A549 (cell line): Measurements from ENCODE around the gene KCNK15. TPM values are rescaled to one million over a fixed set of nuclear protein-coding genes. Genes with fewer than 3 reads are reported as not detected.

Source experiments
- ATAC-seq, 2 experiments: fragments of 200-7000 bp in 1 of 2; fragments of >200 bp in 1 of 2; cut with Nextera tagmentation in 1 of 2; cut with Tn5 transposase in 1 of 2; 3 replicates each; pipeline versions ENCODE4 v1.8.0 to v1.9.1; 2018 to 2020; ENCODE audit warnings: mild to moderate bottlenecking in 1 of 2, moderate library complexity in 1 of 2
- CTCF ChIA-PET: fragments of 300-600 bp; sonication (Branson Sonifier 250); formaldehyde crosslinking; extraction: SDS; loops from one replicate; lab custom pipeline; 2021; ENCODE audit warnings: antibody characterized with exemption, inconsistent platforms; lab: Yijun Ruan, JAX
- POLR2A ChIA-PET: fragments of 350-600 bp; formaldehyde crosslinking; extraction: SDS; loops from one replicate; lab custom pipeline; 2021; ENCODE audit warnings: antibody characterized with exemption, inconsistent platforms; lab: Yijun Ruan, JAX
- DNase-seq, 2 experiments: peaks; one replicate each; pipeline versions ENCODE4 v3.0.0 to v3.0.0-alpha.2; 2011 to 2016; ENCODE audit warnings: low read depth in 1 of 2, low spot score in 1 of 2
- FAIRE-seq: peaks from 2 replicates; lab custom pipeline; 2011; peaks lifted over from hg19 to GRCh38; lab: Jason Lieb, UNC
- H3K27ac ChIP-seq, 2 experiments: fragments of >200 bp; sonication (Bioruptor Twin); formaldehyde crosslinking; 3 replicates each; pipeline ENCODE4 v1.5.1; 2016 to 2017
- H3K4me1 ChIP-seq: fragments of >200 bp; sonication (Bioruptor Twin); formaldehyde crosslinking; 3 replicates; pipeline ENCODE4 v1.6.1; 2016
- H3K4me2 ChIP-seq: fragments of >200 bp; sonication (Bioruptor Twin); formaldehyde crosslinking; 3 replicates; pipeline ENCODE4 v1.6.1; 2016
- H3K4me3 ChIP-seq: fragments of >200 bp; sonication (Bioruptor Twin); formaldehyde crosslinking; 3 replicates; pipeline ENCODE4 v1.5.1; 2016
- H3K9me3 ChIP-seq: fragments of >200 bp; sonication (Bioruptor Twin); formaldehyde crosslinking; 3 replicates; pipeline ENCODE4 v1.6.1; 2016
- ATOH8 ChIP-seq: fragments of 250-450 bp; sonication (Bioruptor Pico); IDR thresholded peaks from 2 replicates; pipeline ENCODE4 v1.5.0; 2020; ENCODE audit warnings: low read depth, mild to moderate bottlenecking, moderate library complexity
- BCL3 ChIP-seq: fragments of >200 bp; sonication (Bioruptor Twin); formaldehyde crosslinking; IDR thresholded peaks from 3 replicates; pipeline ENCODE4 v1.6.1; 2016
- CBX2 ChIP-seq: fragments of 200-600 bp; sonication (generic); IDR thresholded peaks from 2 replicates; pipeline ENCODE4 v1.6.1; 2016; ENCODE audit warnings: low read depth, mild to moderate bottlenecking, borderline replicate concordance
- CBX8 ChIP-seq: fragments of 200-600 bp; sonication (generic); IDR thresholded peaks from 2 replicates; pipeline ENCODE4 v1.6.1; 2016
- CEBPB ChIP-seq, 2 experiments: fragments of >200 bp in 1 of 2; sonication (Bioruptor Twin) in 1 of 2; formaldehyde crosslinking in 1 of 2; IDR thresholded peaks; 2 replicates each; pipeline ENCODE4 v1.6.1; 2012 to 2016
- CHD2 ChIP-seq: fragments of 150-350 bp; IDR thresholded peaks from 2 replicates; pipeline ENCODE4 v1.6.1; 2014; ENCODE audit warnings: low read length; ENCODE audit not compliant: partially characterized antibody
- CHD4 ChIP-seq: fragments of 200-600 bp; sonication (generic); IDR thresholded peaks from 2 replicates; pipeline ENCODE4 v1.6.1; 2016; ENCODE audit warnings: antibody characterized with exemption, mild to moderate bottlenecking, borderline replicate concordance
- EHF ChIP-seq: fragments of 250-450 bp; sonication (Bioruptor Pico); IDR thresholded peaks from 2 replicates; pipeline ENCODE4 v1.5.0; 2020; ENCODE audit warnings: mild to moderate bottlenecking
- EHMT2 ChIP-seq: fragments of 200-600 bp; sonication (generic); IDR thresholded peaks from 2 replicates; pipeline ENCODE4 v1.6.1; 2016; ENCODE audit warnings: antibody characterized with exemption, low read depth, mild to moderate bottlenecking, moderate library complexity
- ELK1 ChIP-seq: fragments of 150-350 bp; IDR thresholded peaks from 2 replicates; pipeline ENCODE4 v1.6.1; 2014; ENCODE audit warnings: low read depth, mild to moderate bottlenecking, low read length
- ESRRA ChIP-seq: fragments of 150-350 bp; IDR thresholded peaks from 2 replicates; pipeline ENCODE4 v1.6.1; 2014; ENCODE audit warnings: mild to moderate bottlenecking, low read length, borderline replicate concordance
- FOSB ChIP-seq: fragments of 250-450 bp; sonication (Bioruptor Pico); IDR thresholded peaks from 2 replicates; pipeline ENCODE4 v1.5.0; 2020; ENCODE audit warnings: mild to moderate bottlenecking, moderate library complexity
- FOXS1 ChIP-seq: fragments of 250-450 bp; sonication (Bioruptor Pico); IDR thresholded peaks from 2 replicates; pipeline ENCODE4 v1.5.0; 2020; ENCODE audit warnings: mild to moderate bottlenecking, moderate library complexity
- HDAC2 ChIP-seq: fragments of 200-600 bp; sonication (generic); IDR thresholded peaks from 2 replicates; pipeline ENCODE4 v1.6.1; 2016
- HMGXB4 ChIP-seq: fragments of 250-450 bp; sonication (Bioruptor Pico); IDR thresholded peaks from 2 replicates; pipeline ENCODE4 v1.5.0; 2021; ENCODE audit warnings: mild to moderate bottlenecking, moderate library complexity, borderline replicate concordance
- HOXA7 ChIP-seq: fragments of 250-450 bp; sonication (Bioruptor Pico); IDR thresholded peaks from 2 replicates; pipeline ENCODE4 v1.5.0; 2020; ENCODE audit warnings: mild to moderate bottlenecking, moderate library complexity
- HOXB13 ChIP-seq: fragments of 250-450 bp; sonication (Bioruptor Pico); IDR thresholded peaks from 2 replicates; pipeline ENCODE4 v1.5.0; 2020; ENCODE audit warnings: low read depth, mild to moderate bottlenecking, moderate library complexity
- HOXB5 ChIP-seq: fragments of 250-450 bp; sonication (Bioruptor Pico); IDR thresholded peaks from 2 replicates; pipeline ENCODE4 v1.5.0; 2020; ENCODE audit warnings: mild to moderate bottlenecking, moderate library complexity
- KDM1A ChIP-seq: fragments of 200-600 bp; sonication (generic); IDR thresholded peaks from 2 replicates; pipeline ENCODE4 v1.6.1; 2016; ENCODE audit warnings: low read depth, mild to moderate bottlenecking
- MAZ ChIP-seq: fragments of 150-350 bp; IDR thresholded peaks from 2 replicates; pipeline ENCODE4 v1.6.1; 2014; ENCODE audit warnings: antibody characterized with exemption, low read depth, low read length, borderline replicate concordance
- NPAS2 ChIP-seq: fragments of 250-450 bp; sonication (Bioruptor Pico); IDR thresholded peaks from 2 replicates; pipeline ENCODE4 v1.8.0; 2022; ENCODE audit warnings: mild to moderate bottlenecking, moderate library complexity, borderline replicate concordance
- RARB ChIP-seq: fragments of 250-450 bp; sonication (Bioruptor Pico); IDR thresholded peaks from 2 replicates; pipeline ENCODE4 v1.8.0; 2021; ENCODE audit warnings: mild to moderate bottlenecking, moderate library complexity
- REST ChIP-seq: fragments of 200-600 bp; sonication (generic); IDR thresholded peaks from 2 replicates; pipeline ENCODE4 v1.6.1; 2016; ENCODE audit warnings: antibody characterized with exemption, mild to moderate bottlenecking, moderate library complexity
- SMC3 ChIP-seq: fragments of >200 bp; sonication (Bioruptor Twin); formaldehyde crosslinking; IDR thresholded peaks from 3 replicates; pipeline ENCODE4 v1.6.1; 2018; ENCODE audit warnings: inconsistent platforms
- TFCP2L1 ChIP-seq: fragments of 250-450 bp; sonication (Bioruptor Pico); IDR thresholded peaks from 2 replicates; pipeline ENCODE4 v1.5.0; 2021; ENCODE audit warnings: mild to moderate bottlenecking
- TP53 ChIP-seq: fragments of 250-450 bp; sonication (Bioruptor Pico); IDR thresholded peaks from 2 replicates; pipeline ENCODE4 v1.5.0; 2021; ENCODE audit warnings: mild to moderate bottlenecking, moderate library complexity
- ZFP36 ChIP-seq: fragments of 450-650 bp; IDR thresholded peaks from 2 replicates; pipeline ENCODE4 v1.6.1; 2014; ENCODE audit warnings: borderline replicate concordance; ENCODE audit not compliant: partially characterized antibody
- WGBS: methylation state at CpG from one replicate; pipeline ENCODE4 v1.1.6; 2017; ENCODE audit errors: missing lambda C conversion rate; 5-methylcytosine and 5-hydroxymethylcytosine counted together
- polyA plus RNA-seq, 4 experiments: library from polyadenylated mRNA; depleted of rRNA in 3 of 4; stranded (reverse); fragments of >200 nt; fragmentation: RNase III in 1 of 4; extraction: RNeasy Plus Mini Kit Qiagen cat#74134 plus additional on column Dnase treatment in 1 of 4; gene quantifications; 2 replicates in 3 of 4; 3 replicates in 1 of 4; pipeline ENCODE4 v1.2.3, GENCODE V29; 2011 to 2017

KCNK15 gene
- polyA plus RNA-seq, 2 of the 4 experiments (the other 2 are of a cell fraction), result 0.43 to 0.49 TPM

- H3K9me3 ChIP-seq, result no peaks in the 10 kb centered on the region
- ATAC-seq (no peak), FAIRE-seq (no peak), DNase-seq (no peak)
- WGBS, result 52% methylated on average over 8 of the region's 8 CpGs
- H3K4me2 ChIP-seq, result no peak overlapping the region
- TF ChIP-seq CBX8 (no peak), CBX2 (no peak), BCL3 (no peak), ELK1 (no peak), CHD2 (no peak), HMGXB4 (CRISPR knock-in tag) (no peak), CEBPB (IDR thresholded peaks at IDR 0.05) (no peak), HOXB5 (CRISPR knock-in tag) (no peak), TP53 (CRISPR knock-in tag) (no peak), EHMT2 (no peak), MAZ (no peak), HDAC2 (no peak), HOXB13 (CRISPR knock-in tag) (no peak), ESRRA (no peak), HOXA7 (no peak)
- H3K4me3 ChIP-seq, result no peak overlapping the region
- no peak overlapping the region for H3K27ac ChIP-seq
- POLR2A ChIA-PET, result no interaction called here
- CTCF ChIA-PET, result interaction anchor here (0.5 to 4.1 kb wide), 6 partner anchors 15 to 138 kb away, joined by 3 to 22 read pairs (median 6); no protein-coding TSS in a partner anchor
- no peaks in the 10 kb centered on the region for H3K4me1 ChIP-seq
Observed at GRCh38 chr20:44768256-44768655, 22.6 kb downstream of the KCNK15 start.

GRCh38 chr20:44768854-44769480 is 23.3 kb downstream of the KCNK15 start:
- WGBS, result 13% methylated on average over 5 of the region's 5 CpGs
- no peaks in the 10 kb centered on the region for H3K4me1 ChIP-seq
- ATAC-seq (no peak), DNase-seq (no peak), FAIRE-seq (no peak)
- no peak overlapping the region for H3K27ac ChIP-seq
- CTCF ChIA-PET, result interaction anchor here (1.0 to 4.1 kb wide), 5 partner anchors 14 to 98 kb away, joined by 3 to 22 read pairs (median 9); no protein-coding TSS in a partner anchor
- H3K4me3 ChIP-seq, result no peak overlapping the region
- no peaks in the 10 kb centered on the region for H3K9me3 ChIP-seq
- POLR2A ChIA-PET, result no interaction called here
- no peak overlapping the region for H3K4me2 ChIP-seq
- no peak for TF ChIP-seq CHD2
- TF ChIP-seq BCL3, result no peak
- TF ChIP-seq NPAS2 (CRISPR knock-in tag), result no peak
- no peak for TF ChIP-seq FOXS1 (CRISPR knock-in tag)
- no peak for TF ChIP-seq FOSB (CRISPR knock-in tag)
- no peak for TF ChIP-seq EHF (CRISPR knock-in tag)
- no peak for TF ChIP-seq HOXB5 (CRISPR knock-in tag)
- TF ChIP-seq KDM1A, result no peak
- no peak for TF ChIP-seq ATOH8 (CRISPR knock-in tag)
- no peak for TF ChIP-seq MAZ
- no peak for TF ChIP-seq REST
- no peak for TF ChIP-seq CHD4
- TF ChIP-seq ZFP36, result no peak
- TF ChIP-seq TFCP2L1, result no peak
- no peak for TF ChIP-seq CEBPB (IDR thresholded peaks at IDR 0.05)
- TF ChIP-seq SMC3, result no peak
- TF ChIP-seq RARB, result no peak
